Smooth muscle cell (in vitro differentiated cells): ENCODE data around the gene CNDP2. TPM values are rescaled to one million over a fixed set of nuclear protein-coding genes. Genes with fewer than 3 reads are reported as not detected.

Source experiments
- DNase-seq: peaks from one replicate; lab custom pipeline; 2025; ENCODE audit not compliant: unreplicated experiment; lab: John Stamatoyannopoulos, UW
- H2AFZ ChIP-seq: fragments of 200-600 bp; sonication (generic); 2 replicates; pipeline ENCODE4 v1.6.0; 2016; ENCODE audit warnings: antibody characterized with exemption, low read depth, mild to moderate bottlenecking
- H3F3A ChIP-seq: fragments of 200-600 bp; sonication (generic); 2 replicates; pipeline ENCODE4 v1.6.0; 2017; ENCODE audit warnings: antibody characterized with exemption, low read depth
- H3K27ac ChIP-seq: fragments of 200-600 bp; sonication (generic); 2 replicates; pipeline ENCODE4 v1.5.1; 2016; ENCODE audit warnings: low read depth, mild to moderate bottlenecking
- H3K27me3 ChIP-seq: fragments of 200-600 bp; sonication (generic); 2 replicates; pipeline ENCODE4 v1.6.1; 2016; ENCODE audit warnings: low read depth, mild to moderate bottlenecking
- H3K36me3 ChIP-seq: fragments of 200-600 bp; sonication (generic); 2 replicates; pipeline ENCODE4 v1.5.1; 2016; ENCODE audit warnings: low read depth
- H3K4me1 ChIP-seq: fragments of 200-600 bp; sonication (generic); 2 replicates; pipeline ENCODE4 v1.5.1; 2016; ENCODE audit warnings: low read depth
- H3K4me2 ChIP-seq: fragments of 200-600 bp; sonication (generic); 2 replicates; pipeline ENCODE4 v1.6.0; 2016; ENCODE audit warnings: mild to moderate bottlenecking
- H3K4me3 ChIP-seq: fragments of 200-600 bp; sonication (generic); 2 replicates; pipeline ENCODE4 v1.5.1; 2016; ENCODE audit warnings: mild to moderate bottlenecking
- H3K79me2 ChIP-seq: fragments of 200-600 bp; sonication (generic); 2 replicates; pipeline ENCODE4 v1.6.0; 2016; ENCODE audit warnings: low read depth, mild to moderate bottlenecking
- H3K9ac ChIP-seq: fragments of 200-600 bp; sonication (generic); 2 replicates; pipeline ENCODE4 v1.6.0; 2016; ENCODE audit warnings: low read depth
- H3K9me3 ChIP-seq: fragments of 200-600 bp; sonication (generic); replicated peaks from 2 replicates; pipeline ENCODE4 v1.5.1; 2016; ENCODE audit warnings: low read depth
- H4K20me1 ChIP-seq: fragments of 200-600 bp; sonication (generic); 2 replicates; pipeline ENCODE4 v1.6.0; 2016; ENCODE audit warnings: low read depth
- CTCF ChIP-seq: fragments of 200-600 bp; sonication (generic); IDR thresholded peaks from 2 replicates; pipeline ENCODE4 v1.5.1; 2017; ENCODE audit warnings: borderline replicate concordance, mild to moderate bottlenecking, antibody characterized with exemption; ENCODE audit not compliant: insufficient read depth, poor library complexity, severe bottlenecking
- WGBS: methylation state at CpG from one replicate; pipeline ENCODE4 v1.1.7; 2016; ENCODE audit warnings: low lambda C conversion rate; 5-methylcytosine and 5-hydroxymethylcytosine counted together
- polyA plus RNA-seq: library from polyadenylated mRNA; unstranded; fragments of >200 nt; fragmentation: Nextera tagmentation; extraction: Ambion mirVana; gene quantifications from 2 replicates; pipeline ENCODE4 v1.2.1, GENCODE V29; 2016
- total RNA-seq: library from RNA; depleted of rRNA; stranded (reverse); fragments of >200 nt; gene quantifications from 2 replicates; pipeline ENCODE4 v1.2.3, GENCODE V29; 2014

Gene CNDP2
- total and polyA plus RNA-seq, 2 experiments from 2014 or later: 48.0 to 64.1 TPM

GRCh38 chr18:74534150-74534969 is 38.2 kb downstream of the CNDP2 start, which contains the start of gene CNDP1:
Gene CNDP1, plus strand, starts transcription at chr18:74534500. Its CDS starts 168 bp downstream, at chr18:74534668.
- H2AFZ ChIP-seq: no peak within 1 kb of the TSS
- H4K20me1 ChIP-seq: no peaks in the 10 kb centered on the region
- no peaks in the 10 kb centered on the region for H3K4me1 ChIP-seq
- no peaks in the 10 kb centered on the region for H3K79me2 ChIP-seq
- no peak within 1 kb of the TSS for H3K4me2 ChIP-seq
- H3F3A ChIP-seq: no peaks in the 10 kb centered on the region
- H3K9me3 ChIP-seq: no peaks in the 10 kb centered on the region
- no peak within 1 kb of the TSS for H3K27ac ChIP-seq
- no peaks in the 10 kb centered on the region for H3K27me3 ChIP-seq
- H3K36me3 ChIP-seq: no peaks in the 10 kb centered on the region
- TF ChIP-seq CTCF: no peak
- H3K4me3 ChIP-seq: no peak within 1 kb of the TSS
- no peak within 1 kb of the TSS for H3K9ac ChIP-seq
- no peak for DNase-seq
- 94% methylated on average over 21 of the region's 21 CpGs for WGBS

- no peak overlapping the region for H3K4me2 ChIP-seq
- H3K9me3 ChIP-seq: no peaks in the 10 kb centered on the region
- H3K9ac ChIP-seq: no peak overlapping the region
- no peaks in the 10 kb centered on the region for H3F3A ChIP-seq
- no peaks in the 10 kb centered on the region for H3K4me1 ChIP-seq
- no peak for DNase-seq
- no peaks in the 10 kb centered on the region for H3K79me2 ChIP-seq
- no peaks in the 10 kb centered on the region for H4K20me1 ChIP-seq
- no peak for TF ChIP-seq CTCF
- no peak overlapping the region for H3K4me3 ChIP-seq
- no peak overlapping the region for H2AFZ ChIP-seq
- WGBS: 83% methylated on average over 9 of the region's 9 CpGs
- H3K27me3 ChIP-seq: no peaks in the 10 kb centered on the region
- H3K36me3 ChIP-seq: no peaks in the 10 kb centered on the region
- no peak overlapping the region for H3K27ac ChIP-seq
These were observed 39.0 kb downstream of the CNDP2 start for GRCh38 chr18:74534981-74535649.

- Histone ChIP-seq H3F3A (no peaks in the 10 kb centered on the region), H3K4me2 (no peak overlapping the region), H3K4me1 (no peaks in the 10 kb centered on the region), H2AFZ (no peak overlapping the region), H4K20me1 (no peaks in the 10 kb centered on the region), H3K27ac (no peak overlapping the region), H3K36me3 (no peaks in the 10 kb centered on the region), H3K4me3 (no peak overlapping the region), H3K9me3 (no peaks in the 10 kb centered on the region), H3K9ac (no peak overlapping the region), H3K79me2 (no peaks in the 10 kb centered on the region), H3K27me3 (no peaks in the 10 kb centered on the region)
- whole genome bisulfite sequencing: 91% methylated on average over 11 of the region's 11 CpGs
- no peak for TF ChIP-seq CTCF
- DNase-seq: no peak
These were observed 43.1 kb downstream of the CNDP2 start for GRCh38 chr18:74539289-74539688.
